A673 (cell line): ENCODE results near the gene DHRS11. TPM values are rescaled to one million over a fixed set of nuclear protein-coding genes. Genes with fewer than 3 reads are reported as not detected.

Source experiments
- BruUV-seq: library from RNA; stranded (reverse); fragments of 400-500 nt; replicated peaks from 2 replicates; lab custom pipeline; 2021; lab: Mats Ljungman, UMichigan
- CTCF ChIA-PET: fragments of 300-600 bp; sonication (Branson Sonifier 250); formaldehyde crosslinking; loops from one replicate; lab custom pipeline; 2022; ENCODE audit warnings: antibody characterized with exemption; lab: Charles Lee
- POLR2A ChIA-PET: fragments of 300-600 bp; sonication (Branson Sonifier 250); formaldehyde crosslinking; loops from one replicate; lab custom pipeline; 2022; ENCODE audit warnings: antibody characterized with exemption; ENCODE audit not compliant: low non-redundant PET; lab: Charles Lee
- DNase-seq: peaks from one replicate; pipeline ENCODE4 v3.0.0-alpha.2; 2015; ENCODE audit warnings: low spot score
- H3K27ac ChIP-seq: fragments of 200-600 bp; sonication (generic); 2 replicates; pipeline ENCODE4 v1.5.1; 2016; ENCODE audit warnings: mixed run types, low read depth, mild to moderate bottlenecking, mixed read lengths, antibody characterized with exemption, low read length; ENCODE audit not compliant: poor library complexity, severe bottlenecking
- H3K27me3 ChIP-seq: fragments of 200-600 bp; sonication (generic); replicated peaks from 2 replicates; pipeline ENCODE4 v1.6.1; 2017; ENCODE audit warnings: mixed run types, low read depth, mild to moderate bottlenecking, mixed read lengths, antibody characterized with exemption, low read length; ENCODE audit not compliant: insufficient read depth, poor library complexity
- H3K36me3 ChIP-seq: fragments of 200-600 bp; sonication (generic); 2 replicates; pipeline ENCODE4 v1.6.1; 2016; ENCODE audit warnings: mixed run types, mild to moderate bottlenecking, mixed read lengths, antibody characterized with exemption, low read length; ENCODE audit not compliant: insufficient read depth, poor library complexity, severe bottlenecking
- H3K4me1 ChIP-seq: fragments of 200-600 bp; sonication (generic); 2 replicates; pipeline ENCODE4 v1.6.1; 2017; ENCODE audit warnings: mixed run types, mild to moderate bottlenecking, mixed read lengths, antibody characterized with exemption, low read length; ENCODE audit not compliant: insufficient read depth, poor library complexity, severe bottlenecking
- H3K4me3 ChIP-seq: fragments of 200-600 bp; sonication (generic); 2 replicates; pipeline ENCODE4 v1.5.1; 2016; ENCODE audit warnings: low read depth, mixed run types, mild to moderate bottlenecking, mixed read lengths, low read length; ENCODE audit not compliant: poor library complexity, severe bottlenecking
- H3K9me3 ChIP-seq: fragments of 200-600 bp; sonication (generic); 2 replicates; pipeline ENCODE4 v1.6.1; 2016; ENCODE audit warnings: mixed run types, low read depth, mild to moderate bottlenecking, mixed read lengths, antibody characterized with exemption, low read length; ENCODE audit not compliant: poor library complexity, severe bottlenecking
- EZH2 ChIP-seq: fragments of 200-600 bp; sonication (generic); IDR thresholded peaks from 2 replicates; pipeline ENCODE4 v1.6.1; 2017; ENCODE audit warnings: borderline replicate concordance, low read depth, mild to moderate bottlenecking, mixed read lengths, antibody characterized with exemption, low read length; ENCODE audit not compliant: poor library complexity, severe bottlenecking
- intact Hi-C: fragments of 100-400 bp; cut with micrococcal nuclease; formaldehyde crosslinking; loops from one replicate; pipeline ENCODE4 v1.10.0; 2022; ENCODE audit not compliant: unreplicated experiment
- total RNA-seq: library from RNA; stranded (reverse); gene quantifications from 2 replicates; pipeline ENCODE4 v1.2.3, GENCODE V29; 2021
- TF ChIP-seq, protein P1 (sequence below): fragments of 300-800, 200-600 bp; sonication (generic); conservative IDR thresholded peaks from 2 replicates; pipeline ENCODE4 v1.5.1; 2017; ENCODE audit warnings: low read depth, mild to moderate bottlenecking, antibody characterized with exemption, low read length, moderate library complexity, mixed read lengths

The DHRS11 gene
- total RNA-seq, 1 experiment from 2014 or later, result 5.3 TPM

DNA sequence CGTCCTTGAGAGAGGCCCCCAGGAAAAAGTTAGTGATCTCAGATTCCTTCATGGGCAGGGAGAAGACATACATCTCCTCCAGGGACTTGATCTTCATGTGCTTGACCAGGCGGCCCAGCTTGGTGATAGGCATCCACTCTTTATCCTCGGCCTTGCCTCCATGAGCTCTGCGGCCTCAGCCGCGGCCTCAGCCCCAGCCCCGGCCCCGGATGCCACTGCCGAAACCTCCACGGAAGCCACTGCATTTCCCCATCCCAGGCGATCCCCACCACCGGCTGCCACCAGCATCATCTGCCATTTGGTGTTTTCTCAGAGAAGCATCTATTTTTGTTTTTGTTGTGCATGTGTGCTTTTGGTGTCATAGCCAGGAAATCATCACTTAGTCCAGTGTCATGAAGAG lies 16.7 kb upstream of the DHRS11 start:
- H3K27me3 ChIP-seq, result no peaks in the 10 kb centered on the region
- ChIA-PET CTCF (no interaction called here), POLR2A (no interaction called here)
- TF ChIP-seq EZH2, result no peak
- TF ChIP-seq, protein P1, sequence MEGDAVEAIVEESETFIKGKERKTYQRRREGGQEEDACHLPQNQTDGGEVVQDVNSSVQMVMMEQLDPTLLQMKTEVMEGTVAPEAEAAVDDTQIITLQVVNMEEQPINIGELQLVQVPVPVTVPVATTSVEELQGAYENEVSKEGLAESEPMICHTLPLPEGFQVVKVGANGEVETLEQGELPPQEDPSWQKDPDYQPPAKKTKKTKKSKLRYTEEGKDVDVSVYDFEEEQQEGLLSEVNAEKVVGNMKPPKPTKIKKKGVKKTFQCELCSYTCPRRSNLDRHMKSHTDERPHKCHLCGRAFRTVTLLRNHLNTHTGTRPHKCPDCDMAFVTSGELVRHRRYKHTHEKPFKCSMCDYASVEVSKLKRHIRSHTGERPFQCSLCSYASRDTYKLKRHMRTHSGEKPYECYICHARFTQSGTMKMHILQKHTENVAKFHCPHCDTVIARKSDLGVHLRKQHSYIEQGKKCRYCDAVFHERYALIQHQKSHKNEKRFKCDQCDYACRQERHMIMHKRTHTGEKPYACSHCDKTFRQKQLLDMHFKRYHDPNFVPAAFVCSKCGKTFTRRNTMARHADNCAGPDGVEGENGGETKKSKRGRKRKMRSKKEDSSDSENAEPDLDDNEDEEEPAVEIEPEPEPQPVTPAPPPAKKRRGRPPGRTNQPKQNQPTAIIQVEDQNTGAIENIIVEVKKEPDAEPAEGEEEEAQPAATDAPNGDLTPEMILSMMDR, result no peak
- DNase-seq, result no peak
- H3K36me3 ChIP-seq, result peaks cover 7% of the 10 kb centered on the region
- BruUV-seq, result no TSS peak
- H3K27ac ChIP-seq, result no peak overlapping the region
- no peaks in the 10 kb centered on the region for H3K4me1 ChIP-seq
- no peak overlapping the region for H3K4me3 ChIP-seq
- intact Hi-C loops, result no loop called here
- no peaks in the 10 kb centered on the region for H3K9me3 ChIP-seq

DNA sequence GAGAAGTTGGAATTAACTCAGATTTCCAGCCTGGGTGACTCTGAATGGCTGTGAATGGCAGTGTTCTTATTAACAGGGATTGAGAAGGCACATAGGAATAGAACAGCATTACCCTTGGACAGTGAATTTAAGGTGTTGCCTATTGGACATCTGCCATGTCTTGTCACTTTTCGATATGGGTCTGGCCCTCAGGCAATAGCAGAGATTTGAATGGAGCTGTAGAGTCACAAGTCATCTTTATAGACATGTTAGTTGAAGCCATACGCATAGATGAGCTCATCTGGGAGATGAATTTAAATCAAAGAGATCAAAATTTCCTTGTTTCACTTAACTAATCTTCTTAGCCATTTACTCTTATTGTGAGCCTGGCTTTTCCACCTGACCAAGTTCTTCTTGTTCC lies 14.9 kb upstream of the DHRS11 start:
- Histone ChIP-seq H3K27ac (no peak overlapping the region), H3K27me3 (no peaks in the 10 kb centered on the region), H3K9me3 (no peaks in the 10 kb centered on the region), H3K4me3 (no peak overlapping the region), H3K4me1 (no peaks in the 10 kb centered on the region), H3K36me3 (peaks cover 7% of the 10 kb centered on the region)
- intact Hi-C loops, result no loop called here
- ChIA-PET POLR2A (no interaction called here), CTCF (no interaction called here)
- TF ChIP-seq EZH2, result no peak
- TF ChIP-seq, protein P1, result no peak
- DNase-seq, result no peak
- BruUV-seq, result no TSS peak

DNA sequence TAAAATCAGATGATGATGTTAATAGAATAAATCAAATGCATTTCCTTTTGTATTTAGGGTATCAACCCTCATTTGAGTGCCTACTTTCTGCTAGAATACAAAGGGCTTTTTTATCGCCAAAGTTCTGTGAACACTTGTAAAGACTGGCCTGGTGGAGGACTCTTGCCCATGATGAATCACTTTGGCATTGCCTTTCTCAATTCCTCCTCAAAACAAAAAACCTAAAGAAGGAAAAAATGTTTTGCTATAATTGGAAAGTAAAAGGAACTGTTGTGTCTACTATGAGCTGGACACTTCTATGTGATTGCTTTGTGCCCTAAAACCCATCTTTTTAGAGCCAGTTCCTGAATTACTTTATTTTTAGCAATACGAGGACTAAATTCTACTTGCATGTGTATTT lies 13.0 kb upstream of the DHRS11 start:
- no peaks in the 10 kb centered on the region for H3K27me3 ChIP-seq
- TF ChIP-seq, protein P1, result no peak
- no peak for TF ChIP-seq EZH2
- ChIA-PET CTCF (no interaction called here), POLR2A (no interaction called here)
- H3K27ac ChIP-seq, result no peak overlapping the region
- H3K36me3 ChIP-seq, result peaks cover 7% of the 10 kb centered on the region
- no TSS peak for BruUV-seq
- no peaks in the 10 kb centered on the region for H3K9me3 ChIP-seq
- H3K4me3 ChIP-seq, result no peak overlapping the region
- intact Hi-C loops, result no loop called here
- DNase-seq, result no peak
- no peaks in the 10 kb centered on the region for H3K4me1 ChIP-seq
